ENCODE measurements around the gene FMO2. TPM values are rescaled to one million over a fixed set of nuclear protein-coding genes. Genes with fewer than 3 reads are reported as not detected.

FMO2 gene, protein sequence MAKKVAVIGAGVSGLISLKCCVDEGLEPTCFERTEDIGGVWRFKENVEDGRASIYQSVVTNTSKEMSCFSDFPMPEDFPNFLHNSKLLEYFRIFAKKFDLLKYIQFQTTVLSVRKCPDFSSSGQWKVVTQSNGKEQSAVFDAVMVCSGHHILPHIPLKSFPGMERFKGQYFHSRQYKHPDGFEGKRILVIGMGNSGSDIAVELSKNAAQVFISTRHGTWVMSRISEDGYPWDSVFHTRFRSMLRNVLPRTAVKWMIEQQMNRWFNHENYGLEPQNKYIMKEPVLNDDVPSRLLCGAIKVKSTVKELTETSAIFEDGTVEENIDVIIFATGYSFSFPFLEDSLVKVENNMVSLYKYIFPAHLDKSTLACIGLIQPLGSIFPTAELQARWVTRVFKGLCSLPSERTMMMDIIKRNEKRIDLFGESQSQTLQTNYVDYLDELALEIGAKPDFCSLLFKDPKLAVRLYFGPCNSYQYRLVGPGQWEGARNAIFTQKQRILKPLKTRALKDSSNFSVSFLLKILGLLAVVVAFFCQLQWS
- polyA plus RNA-seq (2014; cell fraction: cytosol; rRNA removed) = not detected in 2 replicates
- polyA plus RNA-seq (2014; cell fraction: nucleus; rRNA removed) = not detected in 2 replicates

DNA sequence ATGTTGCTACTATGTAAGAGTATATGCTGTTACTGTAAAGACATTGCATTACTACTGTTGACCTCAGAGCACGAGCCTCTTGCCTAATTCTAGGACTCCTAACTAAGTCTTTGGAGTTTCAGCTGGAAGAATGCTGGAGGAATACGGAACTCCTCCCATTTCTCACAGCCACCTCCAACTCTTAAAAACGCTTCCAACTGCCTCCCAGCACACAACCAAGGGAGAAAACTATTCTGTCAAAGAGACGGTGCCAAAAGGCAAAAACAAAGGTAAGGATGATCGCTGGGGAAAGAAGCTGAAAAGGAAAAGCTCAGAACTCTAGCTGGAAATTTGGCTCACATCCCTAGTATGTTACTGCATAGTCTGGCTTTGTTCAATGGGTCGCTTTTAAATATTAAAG is at the start of gene FMO2:
Gene FMO2 (plus strand): TSS at position 210 of the 400 bp plus-strand sequence. CDS start 414 bp downstream, outside the sequence.
- DNase-seq (ENCODE audit: low spot score) = no peak

DNA sequence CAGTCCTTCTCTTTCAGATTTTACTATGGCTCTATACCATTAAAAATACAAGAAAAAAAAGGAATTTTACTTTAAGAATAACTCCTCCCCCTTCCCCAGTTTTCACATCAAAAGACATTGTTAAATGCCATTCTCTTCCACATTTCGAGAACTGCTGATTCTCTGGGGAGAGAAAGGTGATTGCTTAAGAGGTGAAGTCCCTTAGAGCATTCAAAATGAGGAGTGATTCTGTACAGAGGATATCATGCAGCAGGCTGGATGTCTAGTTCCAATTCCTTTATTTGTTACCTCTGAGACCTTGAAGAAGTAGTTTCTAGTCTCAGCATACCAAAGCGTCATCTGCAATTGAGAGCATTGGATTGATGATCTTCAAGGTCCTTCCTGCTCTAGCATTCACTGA is 47.5 kb upstream of the FMO2 start:
- DNase-seq (ENCODE audit: low spot score) = no peak

DNA sequence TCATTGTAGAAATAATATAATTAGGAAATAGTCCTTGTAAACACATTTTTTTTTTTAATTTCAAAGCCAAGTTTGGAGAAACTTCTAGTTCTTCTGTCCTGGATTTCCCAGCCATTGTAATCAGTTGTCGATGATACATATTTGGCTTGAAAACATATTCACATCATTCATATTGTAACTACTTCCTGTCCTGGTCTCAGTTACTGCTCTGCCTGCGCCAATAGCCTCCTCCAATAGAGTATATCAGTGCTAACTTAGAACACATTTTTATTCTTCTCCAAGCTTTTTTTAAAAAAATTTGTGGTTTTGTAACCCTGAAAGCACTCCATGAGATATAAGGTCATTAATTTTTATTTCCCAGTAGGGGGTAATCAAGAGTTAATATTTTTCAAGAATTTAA is 46.1 kb upstream of the FMO2 start:
- no peak for DNase-seq (ENCODE audit: low spot score)

DNA sequence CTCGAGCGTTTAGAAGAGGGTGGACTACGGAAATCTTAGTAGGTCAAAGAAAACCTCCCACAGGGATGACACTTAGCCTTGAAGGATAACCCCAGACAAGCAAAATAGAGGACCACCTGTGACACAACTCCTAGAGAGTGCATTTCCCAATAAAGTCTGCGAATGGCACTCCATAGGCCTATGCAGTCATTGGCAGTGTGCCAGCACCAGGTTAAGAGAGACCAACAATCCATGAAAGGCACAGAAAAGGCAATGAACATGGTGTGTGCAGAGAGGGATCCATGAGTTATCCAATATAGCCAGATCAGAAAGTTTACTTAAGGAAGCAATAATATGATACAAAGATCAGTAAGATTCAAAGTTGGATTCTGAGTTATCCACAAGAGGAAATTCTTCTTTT is 45.2 kb upstream of the FMO2 start:
- DNase-seq (ENCODE audit: low spot score) = no peak

DNA sequence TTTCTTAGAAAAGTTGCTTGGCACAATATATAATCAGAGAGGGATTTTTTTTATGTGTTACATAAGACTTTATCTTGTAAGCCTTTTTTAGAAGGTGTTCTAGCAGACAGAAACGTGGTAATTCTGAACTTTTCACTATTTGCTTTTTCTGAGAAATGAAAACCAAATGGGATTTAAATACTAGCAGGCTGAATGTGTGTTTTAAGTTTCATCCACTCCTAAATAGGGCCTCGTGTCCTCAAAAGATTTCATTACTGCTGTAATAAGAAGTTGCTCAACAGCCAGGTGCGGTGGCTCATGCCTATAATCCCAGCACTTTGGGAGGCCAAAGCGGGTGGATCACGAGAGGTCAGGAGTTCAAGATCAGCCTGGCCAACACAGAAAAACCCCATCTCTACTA is 44.7 kb upstream of the FMO2 start:
- DNase-seq (ENCODE audit: low spot score) = no peak

DNA sequence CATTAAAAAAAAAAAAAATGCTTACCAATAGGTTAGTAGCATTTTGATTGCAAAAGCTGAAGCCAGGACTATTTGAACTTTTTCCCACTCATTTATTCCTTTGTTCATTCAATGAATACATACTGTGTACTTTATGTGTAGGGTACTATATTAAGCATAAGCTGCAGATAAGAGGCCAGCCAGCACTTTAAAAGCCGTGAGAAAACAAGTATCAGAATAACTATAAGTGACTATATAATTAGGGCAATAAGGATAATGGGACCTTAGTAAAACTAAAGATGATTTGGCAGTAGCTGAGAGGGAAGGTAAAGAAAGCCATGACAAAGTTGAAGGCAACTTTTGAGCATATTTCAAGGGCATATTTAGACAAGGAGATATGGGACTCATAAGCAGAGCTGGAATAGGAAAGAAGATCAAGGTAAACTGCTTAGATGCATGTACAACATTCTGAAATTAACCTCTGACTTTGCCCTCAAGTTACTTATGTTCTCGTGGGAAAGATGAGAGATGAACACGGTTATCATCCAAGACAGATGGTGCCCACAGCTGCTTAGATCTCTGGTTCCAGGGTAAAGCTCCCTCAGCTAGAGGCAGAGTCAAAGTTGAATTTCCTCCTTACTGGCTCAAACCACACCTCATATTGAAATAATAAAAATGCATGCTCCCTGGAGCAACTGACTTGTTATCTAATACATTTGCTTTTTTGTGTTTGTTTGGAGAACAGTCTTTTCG is 44.0 kb upstream of the FMO2 start:
- DNase-seq (ENCODE audit: low spot score) = no peak

DNA sequence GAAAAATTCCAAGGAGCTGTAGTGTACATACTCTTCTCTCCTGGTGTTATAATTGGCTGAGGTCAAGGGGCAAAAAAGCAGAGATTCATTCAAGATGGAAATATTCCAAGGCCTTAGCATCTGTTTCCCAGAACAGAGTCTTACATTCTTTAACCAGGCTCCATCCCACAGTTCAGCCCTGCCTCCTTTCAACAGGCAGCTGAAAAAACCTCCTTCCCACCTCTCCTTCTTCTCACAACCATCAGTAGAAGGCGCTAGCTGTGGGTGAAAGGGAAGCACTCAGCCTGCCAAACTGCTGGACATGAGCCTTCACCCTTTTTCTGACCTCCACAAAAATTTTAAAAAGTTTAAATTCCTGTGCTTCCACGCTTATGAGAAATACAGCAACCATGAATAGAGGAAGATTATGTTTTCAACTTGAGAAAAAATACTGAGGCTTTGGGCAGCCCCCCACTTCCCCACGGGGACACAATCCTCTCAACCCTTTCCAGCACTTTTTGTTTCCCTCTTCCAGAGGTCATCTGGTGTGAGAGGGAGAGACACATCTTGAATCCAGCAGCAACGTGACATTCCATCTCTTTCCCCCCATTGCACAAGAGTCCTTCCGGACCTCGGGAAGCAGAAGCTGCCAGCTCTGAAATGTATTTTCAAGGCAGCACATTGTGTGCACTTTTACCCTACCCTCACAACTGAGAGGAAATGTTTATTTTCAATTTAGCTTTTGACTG is 43.2 kb upstream of the FMO2 start:
- no peak for DNase-seq (ENCODE audit: low spot score)

DNA sequence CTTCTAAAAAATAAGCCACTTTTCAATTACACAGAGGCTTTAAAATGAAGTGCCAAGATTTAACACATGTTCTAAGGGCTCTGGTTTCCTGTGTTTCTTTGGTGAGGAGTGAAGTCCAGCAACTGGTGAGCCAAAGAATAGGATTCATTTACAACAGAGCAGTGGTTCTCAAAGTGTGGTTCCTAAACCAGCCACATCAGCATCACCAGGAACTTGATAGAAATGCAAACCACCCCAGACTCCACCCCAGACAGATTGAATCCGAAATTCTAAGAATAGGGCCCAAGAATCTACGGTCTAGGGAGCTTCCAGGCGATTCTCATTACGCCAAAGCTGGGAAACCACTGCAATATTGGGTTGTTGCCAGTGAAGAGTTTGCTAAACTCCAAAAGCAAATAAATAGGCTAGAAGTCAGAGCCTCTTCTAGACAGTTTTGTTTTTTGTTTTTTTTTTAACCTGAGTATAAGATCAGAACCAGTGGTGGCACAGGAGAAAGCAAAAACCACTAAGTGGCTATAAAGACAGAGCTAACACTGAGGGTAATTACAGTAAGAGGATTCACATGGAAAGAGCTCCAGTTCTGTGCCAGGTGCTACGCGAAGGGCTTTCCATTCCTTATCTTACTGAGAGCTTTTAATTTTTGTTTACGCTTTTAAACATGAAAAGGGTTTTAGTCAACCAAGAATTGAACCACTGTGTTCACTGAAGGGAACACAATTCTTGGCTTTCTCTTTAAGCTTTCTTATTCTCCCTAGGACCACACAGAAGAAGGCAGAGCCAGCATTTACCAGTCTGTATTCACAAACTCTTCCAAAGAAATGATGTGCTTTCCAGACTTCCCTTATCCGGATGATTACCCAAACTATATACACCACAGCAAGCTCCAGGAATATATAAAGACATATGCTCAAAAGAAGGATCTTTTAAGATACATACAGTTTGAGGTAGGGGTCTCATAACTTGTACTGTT is 42.4 kb upstream of the FMO2 start:
- no peak for DNase-seq (ENCODE audit: low spot score)

DNA sequence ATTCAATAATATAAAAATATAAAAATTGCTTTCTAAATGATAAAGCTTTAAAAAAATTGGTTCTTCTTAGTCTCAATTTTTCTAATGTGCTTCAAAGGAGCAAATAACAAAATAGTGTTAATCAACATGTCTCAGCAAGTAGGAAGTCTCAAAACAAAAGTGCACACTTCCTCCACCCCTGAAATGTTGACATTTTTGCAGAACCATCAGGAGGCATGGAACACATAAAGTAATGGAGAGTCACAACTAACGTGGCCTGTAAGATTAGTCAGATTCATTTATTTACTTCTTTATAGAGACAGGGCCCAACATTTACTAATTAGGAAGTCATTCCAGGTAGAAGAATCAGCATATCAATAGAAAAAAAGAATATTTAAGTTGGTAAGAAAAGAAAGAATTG is 34.9 kb upstream of the FMO2 start:
- DNase-seq (ENCODE audit: low spot score) = no peak

DNA sequence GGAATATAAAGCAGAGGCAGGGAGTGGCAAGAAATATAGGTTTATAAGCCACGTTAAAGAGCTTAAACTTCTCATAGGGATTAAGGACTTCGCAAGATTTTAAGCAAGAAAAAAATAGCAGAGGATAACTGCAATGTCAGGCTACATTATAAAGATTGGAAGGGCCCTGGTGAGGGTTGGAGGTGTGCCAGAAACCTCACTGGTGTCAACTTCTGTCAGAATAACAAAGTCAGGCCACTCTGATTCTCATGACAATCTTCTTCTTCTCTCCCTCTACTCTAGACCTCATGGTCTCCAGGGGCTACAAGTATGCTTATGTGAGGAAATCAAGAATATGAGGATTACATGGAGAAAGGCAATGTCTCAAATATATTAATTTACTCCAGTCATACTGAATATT is 32.6 kb upstream of the FMO2 start:
- no peak for DNase-seq (ENCODE audit: low spot score)

DNA sequence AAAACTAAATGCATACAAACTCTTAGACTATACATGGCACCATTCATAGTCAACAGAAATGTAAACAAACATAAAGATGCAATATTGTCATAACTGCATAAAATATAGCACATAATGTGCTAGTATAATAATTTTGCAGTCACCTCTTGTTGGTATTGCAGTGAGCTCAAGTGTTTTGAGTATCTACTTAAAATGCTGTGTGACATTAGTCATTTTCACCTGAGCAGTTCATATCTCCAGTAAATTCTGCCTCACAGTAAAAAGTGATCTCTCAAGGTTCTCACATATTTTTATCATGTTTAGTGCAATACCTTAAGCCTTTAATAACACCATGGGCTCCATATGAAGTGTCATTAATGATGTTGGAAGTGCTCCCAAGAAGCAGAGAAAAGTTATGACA is 29.6 kb upstream of the FMO2 start:
- DNase-seq (ENCODE audit: low spot score) = no peak

DNA sequence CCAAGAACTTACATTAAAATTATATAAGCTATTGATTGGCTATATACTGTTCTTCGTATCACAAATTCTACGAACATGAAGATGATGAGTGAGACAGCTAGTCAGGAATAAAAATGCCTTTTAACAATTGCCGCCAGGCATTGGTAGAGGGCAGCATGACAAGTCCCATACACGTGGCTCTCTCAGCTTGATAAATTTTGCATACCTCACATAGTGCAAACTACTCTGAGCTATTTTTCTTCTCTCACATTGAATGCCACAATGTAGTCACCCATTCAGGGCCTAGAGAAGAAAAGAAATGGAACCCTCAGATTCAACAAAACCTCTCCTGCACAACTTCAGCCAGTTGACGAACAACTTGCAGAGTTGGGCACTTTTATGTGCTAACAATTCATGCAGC is 27.0 kb upstream of the FMO2 start:
- no peak for DNase-seq (ENCODE audit: low spot score)

DNA sequence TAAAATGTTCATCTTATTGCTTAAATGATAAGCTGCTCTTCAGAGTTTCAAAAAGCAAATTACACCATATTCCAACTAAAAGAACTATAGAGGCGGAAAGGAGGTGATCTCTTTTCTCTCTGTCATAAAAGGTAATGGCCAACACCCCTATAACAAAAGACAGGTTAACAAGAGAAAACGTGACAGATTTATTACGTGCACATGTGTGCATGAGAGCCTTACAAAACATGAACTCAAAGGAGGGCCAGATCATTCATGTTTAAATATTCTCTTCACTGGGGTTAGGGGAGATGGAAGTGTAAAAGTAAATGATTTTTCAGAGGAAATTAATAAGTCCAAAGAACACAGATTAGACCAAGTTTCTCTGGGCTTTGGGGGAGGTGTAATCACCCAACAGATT is 26.5 kb upstream of the FMO2 start:
- DNase-seq (ENCODE audit: low spot score) = no peak

DNA sequence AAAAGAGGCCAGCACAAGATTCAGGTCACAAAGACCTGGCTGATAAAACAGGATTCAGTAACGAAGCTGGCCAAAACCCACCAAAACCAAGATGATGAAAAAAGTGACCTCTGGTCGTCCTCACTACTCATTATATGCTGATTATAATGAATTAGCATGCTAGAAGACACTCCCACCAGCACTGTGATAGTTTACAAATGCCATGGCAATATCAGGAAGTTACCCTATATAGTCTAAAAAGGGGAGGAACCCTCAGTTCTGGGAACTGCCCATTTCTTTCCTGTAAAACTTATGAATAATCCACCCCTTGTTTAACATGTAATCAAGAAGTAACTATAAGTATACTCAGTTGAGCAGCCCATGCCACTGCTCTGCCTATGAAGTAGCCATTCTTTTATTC is 26.0 kb upstream of the FMO2 start:
- no peak for DNase-seq (ENCODE audit: low spot score)

DNA sequence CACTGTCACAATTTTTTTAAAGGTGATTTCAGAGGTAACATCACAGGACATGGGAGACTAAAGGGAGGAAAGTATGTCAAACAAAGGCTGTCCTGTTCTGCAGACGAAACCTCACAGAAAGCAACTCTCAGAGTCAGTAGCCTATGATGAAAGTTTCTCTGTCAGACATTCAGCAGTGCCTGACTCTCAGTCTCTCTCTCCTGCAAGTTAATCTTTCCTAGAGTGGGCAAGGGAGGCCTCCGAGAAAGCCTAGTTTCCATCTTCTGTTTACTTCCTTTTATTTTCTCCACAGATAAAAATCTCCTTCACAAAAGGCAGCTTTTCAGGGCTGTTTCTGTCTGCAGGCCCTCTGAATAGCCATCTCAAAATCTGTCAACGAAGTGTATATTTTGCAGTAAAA is 24.9 kb upstream of the FMO2 start:
- DNase-seq (ENCODE audit: low spot score) = no peak

DNA sequence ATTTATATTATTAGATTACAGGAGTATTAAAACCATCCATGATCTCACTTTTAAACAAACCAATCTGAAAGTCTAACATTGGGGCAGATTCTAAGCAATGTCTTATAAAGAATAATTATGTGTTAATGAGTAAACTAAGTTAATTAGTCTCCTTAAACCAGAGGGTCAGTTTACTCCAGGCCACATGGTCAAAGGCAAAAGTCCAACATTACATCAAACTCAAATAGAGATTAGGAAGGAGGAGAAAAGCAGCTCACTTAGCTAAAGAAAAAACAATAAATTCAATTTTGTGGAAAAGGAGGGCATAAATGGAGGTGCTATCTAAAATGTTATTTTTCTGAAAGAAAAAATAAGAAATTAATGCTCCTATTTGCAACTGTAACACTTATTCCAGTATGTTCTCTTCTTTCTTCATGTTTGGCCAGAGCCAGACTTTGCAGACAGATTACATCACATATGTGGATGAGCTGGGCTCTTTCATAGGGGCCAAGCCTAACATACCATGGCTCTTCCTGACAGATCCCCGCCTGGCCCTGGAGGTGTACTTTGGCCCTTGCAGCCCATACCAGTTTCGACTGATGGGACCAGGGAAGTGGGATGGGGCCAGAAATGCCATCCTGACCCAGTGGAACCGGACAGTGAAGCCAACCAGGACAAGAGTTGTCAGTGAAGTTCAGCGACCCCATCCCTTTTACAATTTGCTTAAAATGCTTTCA is 24.3 kb upstream of the FMO2 start:
- no peak for DNase-seq (ENCODE audit: low spot score)

DNA sequence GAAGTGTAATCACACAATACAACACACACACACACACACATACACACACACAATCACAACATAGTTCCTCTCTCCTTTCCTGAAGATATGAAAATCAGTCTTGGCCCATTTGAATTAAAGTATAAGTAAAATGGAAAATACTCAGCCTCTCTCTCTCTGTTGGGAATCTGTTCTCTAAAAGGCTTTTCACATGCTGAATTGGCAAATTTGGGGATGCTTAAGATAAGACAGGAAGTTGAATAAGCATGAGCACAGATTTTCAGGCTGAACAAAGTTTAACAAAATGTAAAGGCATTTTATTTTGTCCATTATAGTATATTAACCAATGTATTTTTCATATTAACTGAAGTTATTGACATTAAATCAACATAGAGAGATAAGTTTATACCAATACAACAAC is 23.7 kb upstream of the FMO2 start:
- no peak for DNase-seq (ENCODE audit: low spot score)

DNA sequence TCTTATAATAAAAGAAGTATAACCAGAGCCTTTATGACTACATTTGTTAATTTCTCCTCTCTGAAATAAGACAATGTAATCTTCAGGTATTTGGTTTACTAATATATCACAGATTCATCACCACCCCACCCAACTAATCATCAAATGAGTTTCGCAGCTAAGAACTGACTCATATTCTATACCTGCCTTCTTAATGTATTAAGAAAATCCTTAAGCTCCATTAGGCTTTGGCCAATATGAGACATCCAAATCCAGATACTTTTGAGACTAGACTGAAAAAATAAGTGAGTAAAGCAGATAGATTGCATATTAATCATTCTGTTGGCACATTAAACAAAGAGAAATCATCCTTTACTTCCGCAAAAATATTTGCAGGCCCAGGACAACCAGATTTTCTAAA is 18.7 kb upstream of the FMO2 start:
- DNase-seq (ENCODE audit: low spot score) = no peak

DNA sequence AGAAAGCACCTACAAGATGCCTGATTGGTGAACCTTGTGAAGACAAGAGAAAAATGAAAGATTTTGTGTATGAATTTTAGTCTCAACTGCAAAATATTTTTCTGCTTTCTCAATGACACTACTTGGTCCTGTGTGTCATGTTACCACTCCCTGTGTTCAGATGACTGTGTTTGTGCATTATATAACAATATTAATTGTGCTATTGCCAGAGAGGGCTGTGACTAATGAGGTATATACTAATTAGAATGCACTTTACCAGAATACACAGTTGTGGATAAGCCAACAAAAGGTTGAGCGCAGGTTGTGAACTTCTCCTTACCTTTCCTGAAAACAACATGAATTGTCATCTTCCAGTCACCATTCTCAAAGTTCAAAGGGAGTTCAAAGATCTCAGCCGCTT is 17.3 kb upstream of the FMO2 start:
- no peak for DNase-seq (ENCODE audit: low spot score)

DNA sequence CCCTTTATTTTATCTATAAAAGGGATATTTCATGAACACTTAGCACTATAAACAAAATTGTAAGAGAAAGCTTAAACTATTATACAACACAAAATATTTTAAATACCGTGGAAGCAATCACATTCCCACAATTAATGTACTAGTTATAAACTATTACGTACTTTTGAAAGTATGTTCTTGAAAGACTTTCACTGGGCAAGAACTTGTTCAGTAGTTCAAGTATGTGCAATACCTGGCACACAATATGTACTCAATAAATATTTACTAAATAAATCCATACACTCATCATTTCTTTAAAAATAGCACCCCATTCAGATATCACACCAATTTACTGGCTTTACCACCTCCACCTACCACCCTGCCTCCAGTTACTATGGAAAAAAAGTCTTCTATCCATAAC is 12.6 kb upstream of the FMO2 start:
- no peak for DNase-seq (ENCODE audit: low spot score)
